Gastroesophageal sphincter (tissue), 3 donors: ENCODE results near the gene DIAPH3.

Experiments used
- CTCF ChIP-seq, 4 experiments: fragments of 200-600 bp in 2 of 4; fragments of 450-650 bp in 2 of 4; sonication (generic) in 1 of 4; IDR thresholded peaks; one replicate each; pipeline ENCODE4 v1.5.1; 2017 to 2019; ENCODE audit warnings: antibody characterized with exemption in 4 of 4, mild to moderate bottlenecking in 2 of 4, moderate library complexity in 2 of 4
- EP300 ChIP-seq: sonication (generic); formaldehyde crosslinking; IDR thresholded peaks from one replicate; pipeline ENCODE4 v1.6.1; 2017; ENCODE audit warnings: antibody characterized with exemption, mild to moderate bottlenecking
- POLR2A ChIP-seq, 2 donors: fragments of 450-650 bp; IDR thresholded peaks; one replicate each; pipeline ENCODE4 v1.6.1; 2017; ENCODE audit warnings: antibody characterized with exemption in 2 of 2, mild to moderate bottlenecking in 2 of 2, moderate library complexity in 1 of 2
- POLR2AphosphoS5 ChIP-seq: sonication (generic); formaldehyde crosslinking; IDR thresholded peaks from one replicate; pipeline ENCODE4 v1.6.1; 2017; ENCODE audit warnings: antibody characterized with exemption

DNA sequence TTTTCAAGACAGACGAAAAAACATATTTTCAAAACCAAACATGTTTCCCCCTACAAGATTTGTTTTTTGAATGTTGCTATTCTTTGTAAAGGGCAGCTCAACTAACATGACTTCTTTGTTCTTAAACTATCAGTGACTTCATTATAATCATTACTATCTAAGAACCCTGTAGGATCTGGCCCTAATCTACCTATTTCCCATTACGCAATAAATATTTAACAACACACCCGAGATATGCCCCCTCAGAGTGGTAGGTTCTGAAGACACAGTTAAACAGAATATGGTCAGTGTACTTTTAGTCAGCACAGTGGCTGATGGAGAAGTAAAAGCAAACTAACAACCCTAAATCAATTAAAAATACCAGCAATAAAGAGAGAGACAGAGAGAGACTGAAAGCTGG, 186.9 kb downstream of the DIAPH3 start:
- TF ChIP-seq CTCF (IDR thresholded peaks at IDR 0.05) (no peak), POLR2AphosphoS5 (no peak), EP300 (no peak), POLR2A (IDR thresholded peaks at IDR 0.05) (no peak)
